GM18505 (cell line): ENCODE measurements around the gene KLF15.

Source experiments
- ATAC-seq: cut with Tn5 transposase; IDR thresholded peaks from one replicate; pipeline ENCODE4 v1.9.1; 2021; ENCODE audit not compliant: unreplicated experiment
- POLR2A ChIP-seq: IDR thresholded peaks from 4 replicates; pipeline ENCODE4 v1.6.1; 2011; ENCODE audit warnings: borderline replicate concordance; ENCODE audit not compliant: insufficient read depth, insufficient read length; ENCODE audit errors: extremely low read depth

The KLF15 gene

GRCh38 chr3:126361211-126361610, 4.0 kb upstream of the KLF15 start:
- TF ChIP-seq POLR2A: no peak
- no peak for ATAC-seq

DNA sequence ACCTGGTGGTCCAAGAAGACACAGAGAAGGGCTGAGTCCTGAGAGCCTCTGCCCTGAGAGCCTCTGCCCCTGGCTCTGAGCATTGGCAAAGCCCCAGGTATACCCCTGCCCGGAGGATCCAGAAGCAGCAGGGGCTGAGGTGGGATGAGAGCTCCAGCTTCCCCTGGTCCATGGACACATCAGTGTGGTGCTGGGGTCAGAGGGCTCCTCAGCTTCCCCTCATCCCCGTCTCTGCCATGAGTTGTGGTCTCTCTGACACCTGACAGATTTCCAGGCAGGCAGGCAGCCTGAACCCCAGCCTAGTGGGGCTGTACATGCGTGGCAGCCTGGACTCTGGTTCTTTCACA, 3.5 kb upstream of the KLF15 start:
- TF ChIP-seq POLR2A: no peak
- no peak for ATAC-seq

DNA sequence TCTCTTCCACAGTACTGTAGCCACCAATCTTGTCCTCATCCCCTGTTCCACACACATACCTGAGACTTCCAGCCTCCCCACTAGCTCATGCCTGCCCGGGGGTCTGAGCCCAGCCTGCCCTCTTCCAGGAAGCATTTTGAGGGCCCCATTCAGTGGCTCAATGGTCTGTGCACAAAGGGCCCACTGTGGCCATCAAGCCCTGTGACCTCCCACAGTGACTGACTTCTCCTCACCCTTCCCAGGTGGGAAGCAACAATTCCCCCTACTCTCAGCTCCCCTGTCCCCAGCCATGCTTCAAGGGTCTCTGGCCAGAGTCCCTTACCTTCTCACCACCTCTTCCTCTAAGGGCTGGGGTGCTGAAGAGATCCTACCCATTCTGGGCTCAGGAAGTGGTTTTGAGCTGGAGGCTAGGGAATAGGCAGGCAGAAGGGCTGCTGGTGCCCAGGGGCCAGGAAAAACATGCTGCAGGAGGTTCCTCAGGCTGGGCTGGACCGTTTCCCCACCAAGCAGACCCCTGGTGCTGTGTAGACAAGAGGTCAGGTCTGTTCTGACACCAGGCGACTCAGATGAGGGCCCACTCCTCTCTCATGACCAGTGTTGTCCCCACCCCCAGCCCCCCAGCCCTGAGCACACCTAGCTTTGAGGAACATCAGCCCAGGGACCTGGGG, 3.0 kb upstream of the KLF15 start:
- TF ChIP-seq POLR2A: no peak
- no peak for ATAC-seq

DNA sequence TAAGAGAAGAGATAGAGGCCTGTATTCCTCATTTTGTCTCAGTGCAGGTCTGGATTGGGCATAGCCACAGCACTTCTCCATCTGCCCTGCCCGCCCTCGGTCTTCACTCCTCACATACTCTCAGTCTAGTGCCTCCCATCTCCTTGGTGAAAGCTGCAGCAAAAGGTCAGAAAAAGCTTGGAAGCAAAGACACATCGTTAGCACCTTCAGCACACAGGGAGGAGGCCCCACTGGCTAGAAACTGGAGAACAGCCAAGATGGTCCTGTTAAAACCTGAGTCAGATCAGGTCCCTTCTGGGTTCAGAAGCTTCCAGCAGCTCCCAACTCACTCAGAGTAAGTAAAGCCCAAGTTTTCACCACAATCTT, 1.6 kb upstream of the KLF15 start:
- TF ChIP-seq POLR2A: no peak
- ATAC-seq: no peak

GRCh38 chr3:126358038-126358815, 1.0 kb upstream of the KLF15 start:
- TF ChIP-seq POLR2A: no peak
- ATAC-seq: no peak

DNA sequence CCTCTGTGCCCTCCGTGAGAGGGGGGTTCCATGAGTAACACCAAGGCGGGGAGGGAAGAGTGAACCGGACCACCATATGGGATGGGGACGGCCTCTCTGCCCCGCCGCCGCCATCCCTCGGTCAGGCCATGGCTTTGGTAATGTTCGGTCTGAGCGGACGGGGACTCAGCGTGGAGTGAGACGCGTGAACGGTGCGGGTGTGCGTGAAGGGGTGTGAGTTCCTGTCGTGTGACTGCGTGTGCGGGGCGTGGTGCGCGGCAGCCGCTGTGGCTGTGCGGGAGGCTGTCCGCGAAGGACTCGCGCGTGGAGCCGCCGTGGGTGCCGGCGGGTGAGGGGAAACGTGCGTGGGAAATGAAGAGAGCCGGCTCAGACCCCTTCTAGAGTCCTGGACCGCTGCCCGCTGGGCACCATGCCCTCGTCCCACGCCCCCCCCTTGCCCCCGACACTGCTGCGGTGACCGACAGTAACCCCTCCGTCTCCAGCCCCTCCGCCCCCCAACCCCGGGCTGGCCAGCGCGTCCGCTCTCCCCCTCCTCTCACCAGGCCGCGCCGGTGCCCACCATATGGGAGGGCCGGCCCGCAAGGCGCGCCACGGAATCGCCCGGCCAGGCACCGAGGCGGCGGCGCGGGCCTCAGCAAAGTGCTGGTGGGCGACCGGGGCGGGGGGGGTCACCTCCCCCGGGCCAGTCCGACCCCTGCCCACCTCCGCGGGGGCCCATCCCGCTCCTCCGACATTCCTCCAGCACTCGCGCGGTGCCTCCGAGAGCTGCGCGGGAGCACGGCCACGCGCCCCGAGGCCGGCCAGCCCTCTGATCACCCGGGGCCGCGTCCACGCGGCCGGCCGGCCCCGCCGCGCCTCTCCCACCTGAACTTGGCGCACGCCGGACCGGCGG, 589 bp downstream of the KLF15 start:
- no peak for TF ChIP-seq POLR2A
- ATAC-seq: peak; percentile 20

- no peak for TF ChIP-seq POLR2A
- no peak for ATAC-seq
Measured at GRCh38 chr3:126355777-126356372, 1.3 kb downstream of the KLF15 start.

GRCh38 chr3:126355251-126355650, 2.0 kb downstream of the KLF15 start:
- TF ChIP-seq POLR2A: no peak
- no peak for ATAC-seq

DNA sequence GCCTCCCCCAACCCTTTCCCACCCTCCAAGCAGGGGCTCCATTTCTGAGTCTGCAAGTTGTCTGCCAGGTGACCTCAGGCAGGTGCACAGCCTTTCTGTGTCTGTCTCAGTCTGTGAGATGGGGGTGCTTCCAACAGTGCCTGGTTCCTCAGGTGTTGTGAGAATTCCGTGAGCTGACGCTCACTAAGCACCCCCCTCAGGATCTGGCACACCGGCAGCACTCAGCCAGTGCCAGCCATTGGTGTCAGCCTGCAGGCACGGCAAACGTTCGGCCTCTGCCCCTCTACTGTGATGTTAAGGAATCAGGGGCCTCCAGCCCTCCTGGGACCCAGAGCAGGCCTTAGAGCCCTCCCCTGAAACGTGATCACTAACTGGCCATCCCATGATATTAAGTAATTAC, 2.4 kb downstream of the KLF15 start:
- ATAC-seq: no peak
- no peak for TF ChIP-seq POLR2A

- no peak for TF ChIP-seq POLR2A
- ATAC-seq: no peak
Measured at GRCh38 chr3:126353694-126354321, 3.4 kb downstream of the KLF15 start.

GRCh38 chr3:126352476-126353454, 4.4 kb downstream of the KLF15 start:
- TF ChIP-seq POLR2A: no peak
- ATAC-seq: no peak
